ENCODE data around the gene SAMD14. TPM values are rescaled to one million over a fixed set of nuclear protein-coding genes. Genes with fewer than 3 reads are reported as not detected.

Gene SAMD14
- total RNA-seq, 6 experiments from 2014 or later = 0.50 to 3.8 (median 0.77) TPM; not detected in 1

DNA sequence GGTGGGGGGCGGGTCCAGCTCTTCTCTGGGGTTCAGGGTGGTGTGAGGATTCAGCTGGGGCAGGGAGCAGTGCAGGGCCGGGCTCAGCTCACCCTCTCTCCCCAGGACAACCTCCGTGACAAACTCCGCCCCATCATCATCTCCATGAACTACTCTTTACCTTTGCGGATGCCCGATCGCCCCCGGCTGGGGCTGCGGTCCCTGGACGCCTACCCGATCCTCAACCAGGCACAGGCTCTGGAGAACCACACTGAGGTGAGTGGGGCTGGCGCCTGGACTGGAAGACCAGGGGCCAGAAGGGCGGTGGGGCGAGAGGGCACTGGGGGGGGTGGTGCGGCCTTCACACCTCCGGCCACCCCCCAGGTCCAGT, 53.8 kb downstream of the SAMD14 start:
- H3K27ac ChIP-seq = no peak overlapping the region
- ATAC-seq = no peak

GRCh38 chr17:50075446-50076032, 54.4 kb downstream of the SAMD14 start:
- DNase-seq = peak in 1 of 3 donors; percentile 39
- Histone ChIP-seq H3K4me3 (no peak overlapping the region), H3K27me3 (no peaks in the 10 kb centered on the region), H3K4me1 (no peaks in the 10 kb centered on the region), H3K36me3 (peaks cover 0 to 1% (median 0%) of the 10 kb centered on the region in 4 donors), H3K27ac (no peak overlapping the region), H3K9me3 (no peaks in the 10 kb centered on the region)
- WGBS (ENCODE audit: insufficient coverage, low coverage, low lambda C conversion rate, missing lambda C conversion rate) = 81% methylated on average over 5 of the region's 16 CpGs
- ATAC-seq = no peak
- intact Hi-C loops (cut with DNase I) = loop anchor here in 1 of 2 donors (10.0 kb wide), 1 partner anchor 51 kb away; no protein-coding TSS in a partner anchor
- TF ChIP-seq POLR2A (IDR thresholded peaks at IDR 0.05) (no peak), CTCF (IDR thresholded peaks at IDR 0.05) (no peak)

More for the DNA sequence above, 53.8 kb downstream of the SAMD14 start:
- 53% methylated on average over 8 of the region's 16 CpGs for WGBS (ENCODE audit: insufficient coverage, low coverage, low lambda C conversion rate, missing lambda C conversion rate)
- peaks cover 0 to 1% (median 0%) of the 10 kb centered on the region in 4 donors for H3K36me3 ChIP-seq
- TF ChIP-seq CTCF (IDR thresholded peaks at IDR 0.05) (no peak), POLR2A (IDR thresholded peaks at IDR 0.05) (no peak)
- H3K4me3 ChIP-seq = no peak overlapping the region
- no peaks in the 10 kb centered on the region for H3K27me3 ChIP-seq
- no peaks in the 10 kb centered on the region for H3K9me3 ChIP-seq
- no peaks in the 10 kb centered on the region for H3K4me1 ChIP-seq
- intact Hi-C loops (cut with DNase I) = loop anchor here in 1 of 2 donors (10.0 kb wide), 1 partner anchor 51 kb away; no protein-coding TSS in a partner anchor
- DNase-seq = peak in 1 of 3 donors; percentile 39

- Histone ChIP-seq H3K4me1 (no peaks in the 10 kb centered on the region), H3K27ac (no peak overlapping the region), H3K4me3 (no peak overlapping the region), H3K9me3 (no peaks in the 10 kb centered on the region), H3K27me3 (no peaks in the 10 kb centered on the region), H3K36me3 (peaks cover 0 to 1% (median 0%) of the 10 kb centered on the region in 4 donors)
- intact Hi-C loops (cut with DNase I) = loop anchor here in 1 of 2 donors (10.0 kb wide), 1 partner anchor 49 kb away; no protein-coding TSS in a partner anchor
- WGBS (ENCODE audit: insufficient coverage, low coverage, low lambda C conversion rate, missing lambda C conversion rate) = no CpG with 5 or more reads among the region's 6 CpGs
- no peak for TF ChIP-seq POLR2A (IDR thresholded peaks at IDR 0.05)
- no peak for TF ChIP-seq CTCF (IDR thresholded peaks at IDR 0.05)
- peak in 1 of 3 donors; percentile 36 for DNase-seq
- no peak for ATAC-seq
Observed at GRCh38 chr17:50074227-50074626, 55.7 kb downstream of the SAMD14 start.

- Histone ChIP-seq H3K4me3 (no peak overlapping the region), H3K27ac (no peak overlapping the region), H3K9me3 (no peaks in the 10 kb centered on the region), H3K36me3 (no peaks in the 10 kb centered on the region), H3K4me1 (no peaks in the 10 kb centered on the region), H3K27me3 (no peaks in the 10 kb centered on the region)
- TF ChIP-seq CTCF (IDR thresholded peaks at IDR 0.05) (no peak), POLR2A (IDR thresholded peaks at IDR 0.05) (no peak)
- intact Hi-C loops (cut with DNase I) = loop anchor here in 1 of 2 donors (10.0 kb wide), 1 partner anchor 48 kb away; no protein-coding TSS in a partner anchor
- DNase-seq = no peak
- no peak for ATAC-seq
- WGBS (ENCODE audit: insufficient coverage, low coverage, low lambda C conversion rate, missing lambda C conversion rate) = 100% methylated on average over 1 of the region's 1 CpG
Observed at GRCh38 chr17:50072925-50073324, 57.0 kb downstream of the SAMD14 start.

Data from right lobe of liver (tissue), 6 donors.